ENCODE results near the gene GARS1. TPM values are rescaled to one million over a fixed set of nuclear protein-coding genes. Genes with fewer than 3 reads are reported as not detected.

Gene GARS1
- polyA plus RNA-seq, 1 donor from 2014 or later = 99.1 TPM

GRCh38 chr7:30595436-30596013, 847 bp downstream of the GARS1 start:
- peaks cover under 1% of the 10 kb centered on the region for H3K36me3 ChIP-seq (ENCODE audit: insufficient read depth, low read length)
- H3F3A ChIP-seq (ENCODE audit: insufficient read depth, low read length, poor library complexity, severe bottlenecking) = peaks cover 7% of the 10 kb centered on the region
- H3K4me3 ChIP-seq (ENCODE audit: low read length) = peak overlapping the region; percentile 95
- H3K27ac ChIP-seq (ENCODE audit: low read length) = peak overlapping the region; percentile 94
- H3K9me3 ChIP-seq (ENCODE audit: low read length) = no peaks in the 10 kb centered on the region
- peak overlapping the region; percentile 46 for H2AFZ ChIP-seq (ENCODE audit: low read depth, low read length)
- peaks cover 45% of the 10 kb centered on the region for H3K79me2 ChIP-seq (replicated peaks; ENCODE audit: insufficient read depth, low read length)
- TF ChIP-seq EP300 (conservative IDR thresholded peaks at IDR 0.05; ENCODE audit: poor library complexity, severe bottlenecking) (no peak), POLR2AphosphoS5 (IDR thresholded peaks at IDR 0.05) (peak; percentile 3)
- no peaks in the 10 kb centered on the region for H4K20me1 ChIP-seq (ENCODE audit: insufficient read depth)
- peak overlapping the region; percentile 91 for H3K9ac ChIP-seq (ENCODE audit: low read length)
- H3K9me2 ChIP-seq (ENCODE audit: insufficient read depth, low read length) = no peaks in the 10 kb centered on the region
- peak overlapping the region; percentile 65 for H3K4me2 ChIP-seq (ENCODE audit: low read length)
- H3K27me3 ChIP-seq (ENCODE audit: insufficient read depth, low read depth, low read length) = no peaks in the 10 kb centered on the region

- peaks cover 7% of the 10 kb centered on the region for H3F3A ChIP-seq (ENCODE audit: insufficient read depth, low read length, poor library complexity, severe bottlenecking)
- H3K36me3 ChIP-seq (ENCODE audit: insufficient read depth, low read length) = peaks cover 3% of the 10 kb centered on the region
- TF ChIP-seq SMC3 (conservative IDR thresholded peaks at IDR 0.05; ENCODE audit: poor library complexity) (no peak), EZH2 (IDR thresholded peaks at IDR 0.05; ENCODE audit: borderline replicate concordance, insufficient read depth, low read length, poor library complexity, severe bottlenecking) (no peak), POLR2AphosphoS5 (IDR thresholded peaks at IDR 0.05) (no peak), EP300 (conservative IDR thresholded peaks at IDR 0.05; ENCODE audit: poor library complexity, severe bottlenecking) (no peak), TAF1 (IDR thresholded peaks at IDR 0.05; ENCODE audit: low read depth) (no peak), RAD21 (conservative IDR thresholded peaks at IDR 0.05) (no peak), REST (IDR thresholded peaks at IDR 0.05; ENCODE audit: borderline replicate concordance) (no peak), MXI1 (conservative IDR thresholded peaks at IDR 0.05; ENCODE audit: poor library complexity, severe bottlenecking) (no peak), CTCF (IDR thresholded peaks at IDR 0.05; ENCODE audit: poor library complexity, severe bottlenecking) (no peak)
- H3K4me3 ChIP-seq (ENCODE audit: low read length) = peak overlapping the region; percentile 95
- H3K79me2 ChIP-seq (replicated peaks; ENCODE audit: insufficient read depth, low read length) = peaks cover 45% of the 10 kb centered on the region
- H3K27ac ChIP-seq (ENCODE audit: low read length) = peak overlapping the region; percentile 94
- no peaks in the 10 kb centered on the region for H3K27me3 ChIP-seq (ENCODE audit: insufficient read depth, low read depth, low read length)
- H4K20me1 ChIP-seq (ENCODE audit: insufficient read depth) = no peaks in the 10 kb centered on the region
- peak overlapping the region; percentile 65 for H3K4me2 ChIP-seq (ENCODE audit: low read length)
- H3K9me3 ChIP-seq (ENCODE audit: low read length) = no peaks in the 10 kb centered on the region
- H3K9ac ChIP-seq (ENCODE audit: low read length) = peak overlapping the region; percentile 91
- H2AFZ ChIP-seq (ENCODE audit: low read depth, low read length) = no peak overlapping the region
- no peaks in the 10 kb centered on the region for H3K9me2 ChIP-seq (ENCODE audit: insufficient read depth, low read length)
Measured at GRCh38 chr7:30596014-30596641, 1.4 kb downstream of the GARS1 start.
